NCI-H1930 (cell line): Measurements from ENCODE around the gene FNBP1L.

Experiments used
- DNase-seq, 2 experiments: peaks; one replicate each; lab custom pipeline; 2025; lab: John Stamatoyannopoulos, UW

The FNBP1L gene

DNA sequence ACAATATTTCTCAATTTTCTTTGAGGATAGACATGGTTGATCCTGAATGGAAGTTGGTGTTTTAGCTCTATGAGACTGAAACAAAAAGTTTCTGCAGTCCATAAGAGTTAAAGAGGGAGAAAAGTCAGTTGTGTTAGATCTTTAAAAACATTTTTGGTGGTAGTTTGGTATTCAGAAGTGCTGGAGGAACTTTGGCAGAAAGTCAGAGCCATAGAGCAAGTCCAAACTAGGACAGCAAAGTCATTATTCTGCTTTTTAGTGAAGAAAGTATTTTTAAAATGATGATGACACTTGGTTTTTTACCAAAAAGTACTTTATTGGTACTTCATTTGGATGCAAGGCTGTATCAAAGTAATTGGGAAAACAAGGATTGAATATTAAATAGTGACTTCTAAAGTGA lies 41.8 kb downstream of the FNBP1L start:
- no peak for DNase-seq

DNA sequence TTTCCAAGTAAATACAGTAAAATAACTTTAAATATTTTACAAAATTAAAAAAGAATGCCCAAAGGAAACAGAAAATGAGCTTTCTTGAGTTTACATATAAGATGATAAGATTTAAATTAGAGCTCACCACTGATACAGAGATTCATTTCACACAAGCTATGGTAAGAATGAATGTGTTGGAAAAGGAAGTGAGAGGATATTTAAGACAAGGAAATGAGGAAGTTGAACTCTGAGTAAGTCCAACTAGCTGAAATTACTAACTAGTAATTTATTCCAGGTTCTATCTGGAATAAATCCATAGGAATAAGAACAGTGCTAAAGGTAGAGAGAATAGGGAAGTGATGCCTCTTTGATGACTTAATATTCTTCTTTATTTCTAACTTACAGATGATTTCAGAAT lies 42.4 kb downstream of the FNBP1L start:
- no peak for DNase-seq

DNA sequence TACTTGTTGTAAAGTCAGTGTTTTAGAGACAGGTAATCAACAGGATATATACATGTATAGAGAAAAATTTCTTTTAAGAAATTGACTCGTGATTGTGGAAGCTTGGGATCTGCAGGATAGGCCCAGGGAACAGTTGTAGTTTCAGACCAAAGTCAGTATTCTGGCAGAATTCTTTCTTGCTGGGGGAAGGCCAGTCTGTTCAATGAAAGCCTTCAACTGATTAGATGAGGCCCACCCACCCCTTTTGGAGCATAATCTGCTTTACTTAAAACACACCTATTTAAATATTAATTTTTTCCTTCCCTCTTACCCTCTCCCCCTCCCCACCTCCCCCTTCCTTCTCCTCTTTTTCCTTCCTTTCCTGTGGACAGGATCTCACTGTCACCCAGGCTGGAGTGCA lies 48.0 kb downstream of the FNBP1L start:
- no peak for DNase-seq

DNA sequence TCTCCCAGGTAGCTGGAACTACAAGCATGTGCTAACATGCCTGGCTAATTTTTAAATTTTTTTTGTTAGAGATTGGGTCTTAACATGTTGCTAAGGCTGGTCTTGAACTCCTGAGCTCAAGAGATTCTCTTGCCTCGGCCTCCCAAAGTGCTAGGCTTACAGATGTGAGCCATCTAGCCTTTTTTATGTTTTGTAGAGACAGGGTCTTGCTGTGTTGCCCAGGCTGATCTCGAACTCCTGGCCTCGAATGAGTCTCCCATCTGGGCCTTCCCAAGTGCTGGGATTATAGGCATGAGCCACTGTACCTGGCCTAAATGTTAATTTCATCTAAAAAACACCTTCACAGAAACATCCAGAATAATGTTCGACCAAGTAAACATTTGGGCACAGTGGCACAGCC lies 48.6 kb downstream of the FNBP1L start:
- no peak for DNase-seq

DNA sequence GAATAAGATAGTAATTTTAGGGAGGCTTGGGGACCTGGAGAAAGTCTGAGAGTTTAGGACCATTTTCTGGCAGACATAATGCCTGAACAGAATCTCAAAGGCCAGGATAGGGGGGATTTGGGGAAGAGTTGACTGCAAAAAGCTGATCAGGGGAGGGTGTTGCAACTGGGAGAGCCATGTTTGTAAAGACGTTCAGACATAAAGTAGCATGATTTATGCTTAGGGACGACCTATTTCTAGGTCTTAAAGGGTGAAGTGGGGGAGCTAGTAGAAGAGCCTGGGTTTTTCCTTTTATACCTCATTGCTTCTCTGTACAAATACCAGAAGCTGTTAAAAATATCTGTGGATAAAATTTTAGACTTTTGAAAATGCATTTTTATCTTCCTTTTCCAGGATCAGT lies 51.2 kb downstream of the FNBP1L start:
- no peak for DNase-seq

DNA sequence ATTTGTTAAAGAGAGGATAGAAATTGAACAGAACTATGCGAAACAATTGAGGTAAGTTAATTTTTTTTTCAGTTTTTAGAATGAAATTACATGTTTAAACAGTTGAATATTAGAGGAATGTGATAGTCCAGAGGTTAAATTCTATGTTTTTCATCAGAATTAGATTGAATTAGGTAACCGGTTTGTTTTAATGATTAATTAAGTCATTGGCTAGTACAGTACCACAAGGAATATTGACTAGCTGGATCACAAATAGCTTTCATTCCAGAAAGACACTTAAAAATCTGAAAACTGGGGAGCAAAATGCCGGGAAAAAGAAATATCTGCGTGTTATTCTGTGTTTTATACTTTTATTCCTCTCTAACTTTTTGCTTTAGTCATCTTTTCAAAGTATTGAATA lies 51.6 kb downstream of the FNBP1L start:
- no peak for DNase-seq

DNA sequence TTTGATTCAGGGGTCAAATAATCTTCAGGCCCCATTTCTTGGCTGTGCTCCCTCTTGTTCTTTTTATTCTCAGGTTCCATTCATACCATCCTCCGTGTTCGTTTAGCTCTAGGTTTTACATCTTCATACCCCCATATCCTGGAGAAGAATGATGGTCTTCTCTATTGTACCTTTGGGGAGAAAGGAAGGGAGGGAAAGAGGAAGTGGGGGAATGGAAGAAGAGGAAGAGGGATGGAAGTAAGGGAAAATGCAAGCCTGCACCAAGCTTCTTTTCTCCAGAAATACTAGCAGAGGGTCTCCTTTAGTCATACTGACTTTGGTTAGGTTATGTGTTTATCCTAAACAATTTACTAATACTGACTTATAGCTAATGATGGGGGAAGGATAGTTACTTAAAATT lies 52.4 kb downstream of the FNBP1L start:
- no peak for DNase-seq

DNA sequence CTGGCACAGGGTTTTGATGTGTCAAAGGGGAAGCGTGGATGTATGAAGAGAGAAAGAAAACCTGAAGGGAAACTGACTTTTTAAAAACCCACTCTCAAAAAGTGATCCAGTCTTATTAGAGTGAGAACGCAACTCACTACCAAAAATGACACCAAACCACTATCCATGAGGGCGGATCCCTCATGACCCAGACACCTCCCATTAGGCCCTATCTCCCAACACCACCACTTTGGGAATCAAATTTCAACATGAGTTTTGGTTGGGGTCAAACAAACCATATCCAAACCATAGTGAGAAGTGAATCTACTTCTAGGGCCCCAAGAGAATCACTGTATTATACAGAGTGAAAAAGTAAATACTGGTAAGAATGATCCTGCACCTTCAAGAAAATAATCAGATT lies 53.5 kb downstream of the FNBP1L start:
- no peak for DNase-seq

DNA sequence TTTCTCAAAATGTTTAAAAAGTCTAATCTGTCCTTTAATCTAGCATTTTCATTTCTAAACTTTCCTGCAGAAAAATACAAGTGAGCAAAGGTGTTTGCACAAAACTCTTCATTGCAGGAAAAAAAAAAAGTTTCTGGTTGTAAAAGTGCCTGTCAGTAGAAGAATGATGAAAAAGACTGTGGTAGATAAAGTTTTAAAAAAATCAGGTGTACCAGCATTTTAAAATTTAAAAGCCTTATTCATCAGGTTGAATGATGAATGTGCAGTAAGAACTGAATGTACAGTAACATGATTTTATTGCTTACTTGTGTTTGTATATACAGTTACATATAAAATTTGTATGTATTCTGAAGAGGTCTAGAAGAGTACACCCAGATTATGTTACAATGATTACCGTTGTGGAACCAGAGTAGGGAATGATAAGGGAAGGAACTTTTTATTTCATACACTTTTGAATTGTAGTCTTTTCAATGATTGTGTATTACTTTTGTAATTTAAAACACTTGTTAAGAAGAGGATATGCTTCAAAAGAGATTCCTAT lies 54.0 kb downstream of the FNBP1L start:
- no peak for DNase-seq

DNA sequence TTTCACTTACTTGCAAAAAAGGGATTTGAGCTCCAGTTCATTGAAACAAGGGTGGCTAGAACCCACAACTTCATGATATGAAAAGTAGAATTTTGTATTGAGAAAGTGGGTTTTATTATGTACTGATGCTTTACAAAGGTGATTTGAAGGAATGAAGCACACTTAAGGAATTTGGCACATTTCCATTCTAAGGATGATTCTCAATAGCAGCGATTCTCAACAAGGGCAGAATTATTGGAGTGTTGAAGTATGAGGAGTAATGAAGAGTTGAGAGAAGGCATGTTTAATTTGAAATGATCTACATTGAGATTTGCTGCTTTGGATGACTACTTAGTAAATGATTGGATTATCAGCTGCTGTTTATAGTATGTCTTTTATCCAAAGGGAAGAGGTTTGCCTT lies 54.7 kb downstream of the FNBP1L start:
- DNase-seq: no peak

DNA sequence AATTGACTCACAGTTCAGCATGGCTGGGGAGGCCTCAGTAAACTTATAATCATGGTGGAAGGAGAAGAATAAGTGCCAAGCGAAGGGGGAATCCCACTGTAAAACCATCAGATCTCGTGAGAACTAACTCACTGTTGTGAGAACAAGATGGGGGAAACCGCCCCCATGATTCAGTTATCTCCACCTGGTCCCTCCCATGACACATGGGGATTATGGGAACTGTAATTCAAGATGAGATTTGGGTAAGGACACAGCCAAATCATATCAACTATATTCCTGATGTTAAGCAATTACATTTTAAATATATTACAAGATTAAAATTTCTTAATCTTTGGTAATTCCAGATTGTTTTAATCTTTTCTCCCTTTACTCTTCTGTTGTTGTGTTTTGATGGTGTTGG lies 55.2 kb downstream of the FNBP1L start:
- DNase-seq: no peak

DNA sequence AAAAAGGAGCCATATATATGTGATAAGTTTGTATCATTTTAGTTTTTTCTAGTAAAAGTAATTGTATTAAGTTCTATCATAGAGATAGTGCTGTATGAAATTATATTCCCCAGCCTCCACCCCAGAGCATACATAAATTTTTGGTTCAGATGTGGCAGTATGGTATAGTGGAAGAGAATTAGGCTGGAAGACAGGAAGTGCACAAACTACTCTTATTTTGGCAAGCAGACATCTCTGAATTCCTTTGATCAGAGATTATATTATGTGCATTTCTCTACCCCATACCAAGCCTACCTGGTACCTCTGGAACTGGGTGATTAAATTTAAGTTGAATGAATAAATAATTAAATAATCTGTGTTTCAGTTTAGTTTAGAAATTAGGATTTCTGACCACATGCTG lies 55.9 kb downstream of the FNBP1L start:
- no peak for DNase-seq

DNA sequence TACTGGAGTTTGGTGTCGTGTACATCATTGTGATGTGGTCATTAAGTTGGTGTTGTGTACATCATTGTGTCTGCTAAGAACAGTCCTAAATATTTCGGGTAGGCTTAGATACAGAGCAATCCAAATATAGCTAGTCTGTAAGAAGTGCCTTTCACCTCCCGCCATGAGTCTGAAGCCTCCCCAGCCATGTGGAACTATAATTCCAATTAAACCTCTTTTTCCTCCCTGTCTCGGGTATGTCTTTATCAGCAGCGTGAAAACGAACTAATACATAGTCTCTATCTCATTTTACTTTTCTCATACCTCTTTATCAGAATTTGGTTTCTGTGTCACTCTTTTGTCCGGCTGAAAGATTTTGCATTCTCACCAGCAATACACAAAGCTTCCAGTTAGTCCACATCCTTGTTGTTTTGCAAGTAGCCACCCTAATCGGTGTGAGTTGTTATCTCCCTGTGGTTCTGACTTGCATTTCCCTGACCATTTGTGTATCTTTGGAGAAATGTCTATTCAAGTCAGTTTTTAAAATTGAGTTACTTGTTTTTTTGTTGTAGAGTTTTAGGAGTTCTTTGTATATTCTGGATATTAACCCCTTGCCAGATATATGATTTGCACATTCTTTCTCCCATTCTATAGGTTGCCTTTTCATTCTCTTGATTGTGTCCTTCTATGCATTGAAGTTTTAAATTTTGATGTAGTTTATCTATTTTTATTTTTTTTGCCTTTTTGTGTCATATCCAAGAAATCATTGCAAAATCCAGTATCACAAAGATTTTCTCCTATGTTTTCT lies 56.5 kb downstream of the FNBP1L start:
- DNase-seq: no peak

DNA sequence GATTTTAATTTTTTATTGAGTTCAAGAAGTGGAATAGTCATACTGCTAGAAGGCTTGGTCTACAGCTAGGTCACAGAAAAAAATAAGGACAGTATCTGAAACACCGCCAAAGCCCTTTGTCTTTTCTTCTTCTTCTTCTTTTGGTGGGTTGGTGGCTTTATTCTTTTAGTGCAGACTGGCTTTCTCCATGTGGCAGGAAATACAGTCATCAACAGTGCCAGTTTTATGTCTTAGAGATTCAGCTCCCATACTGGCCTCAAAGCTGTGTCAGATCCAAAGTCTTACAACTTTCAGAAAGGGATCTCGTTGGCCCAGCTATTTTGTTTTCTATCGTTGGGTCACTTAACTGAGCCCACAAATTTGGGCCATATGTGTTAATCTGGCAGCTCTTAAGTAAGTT lies 58.2 kb downstream of the FNBP1L start:
- DNase-seq: no peak

DNA sequence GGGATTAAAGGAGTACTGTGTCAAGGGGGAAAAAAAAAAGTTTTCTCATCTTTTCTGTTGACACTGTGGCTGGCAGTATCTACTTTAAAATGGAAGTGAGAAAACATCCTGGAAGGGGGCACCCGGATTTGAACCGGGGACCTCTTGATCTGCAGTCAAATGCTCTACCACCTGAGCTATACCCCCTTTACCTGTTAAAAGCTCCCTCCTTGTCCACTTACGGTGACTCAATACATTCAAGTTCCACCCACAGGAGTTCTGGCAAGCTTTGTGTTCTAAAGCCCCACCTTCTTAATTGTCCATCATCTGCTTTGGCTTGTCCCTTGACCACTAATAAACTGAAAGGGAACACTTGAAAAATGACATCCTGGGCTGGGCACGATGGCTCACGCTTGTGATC lies 68.2 kb downstream of the FNBP1L start:
- no peak for DNase-seq

DNA sequence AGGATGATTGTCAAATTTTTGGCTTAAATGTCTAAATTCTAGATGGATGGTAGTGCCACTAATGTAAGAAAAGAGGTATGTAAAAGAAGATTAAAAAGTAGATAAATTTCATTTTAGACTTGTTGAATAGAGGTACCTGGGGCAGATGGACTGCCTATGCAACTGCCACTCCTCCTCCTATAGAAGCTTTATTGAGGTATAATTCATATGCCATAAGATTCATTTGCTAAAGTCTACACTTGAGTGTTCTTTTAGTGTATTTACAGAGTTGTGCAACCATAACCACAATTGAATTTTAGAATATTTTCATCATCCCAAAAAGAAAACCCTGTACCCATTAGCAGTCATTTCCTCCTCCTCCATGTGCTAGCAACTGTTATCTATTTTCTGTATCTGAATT lies 70.6 kb downstream of the FNBP1L start:
- no peak for DNase-seq

DNA sequence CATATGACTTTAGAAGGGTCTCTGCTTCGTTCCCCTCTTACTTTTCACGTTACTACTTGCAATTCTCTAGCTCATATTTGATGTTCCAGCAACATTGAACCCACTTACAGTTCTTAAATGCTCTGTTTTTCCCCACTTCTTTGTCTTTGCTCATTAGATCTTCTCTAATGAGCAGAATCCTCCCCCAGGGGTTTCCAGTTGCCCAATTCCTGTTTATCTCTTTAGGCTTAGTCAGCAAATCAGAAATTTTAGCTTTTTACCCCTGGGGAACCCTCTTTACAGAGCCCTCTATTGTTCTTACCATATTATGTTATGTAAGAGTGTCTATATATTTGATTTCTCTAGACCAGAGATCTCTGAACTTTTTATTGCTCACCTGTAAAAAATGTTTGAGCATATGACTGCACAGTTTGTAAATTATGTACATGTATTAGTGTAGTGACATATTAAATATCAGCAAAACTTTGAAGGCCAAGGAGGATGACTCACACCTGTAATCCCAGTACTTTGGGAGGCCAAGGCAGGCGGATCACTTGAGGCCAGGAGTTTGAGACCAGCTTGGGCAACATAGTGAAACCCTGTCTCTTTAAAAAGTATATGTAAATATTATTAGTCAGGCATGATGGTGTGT lies 71.4 kb downstream of the FNBP1L start:
- no peak for DNase-seq

DNA sequence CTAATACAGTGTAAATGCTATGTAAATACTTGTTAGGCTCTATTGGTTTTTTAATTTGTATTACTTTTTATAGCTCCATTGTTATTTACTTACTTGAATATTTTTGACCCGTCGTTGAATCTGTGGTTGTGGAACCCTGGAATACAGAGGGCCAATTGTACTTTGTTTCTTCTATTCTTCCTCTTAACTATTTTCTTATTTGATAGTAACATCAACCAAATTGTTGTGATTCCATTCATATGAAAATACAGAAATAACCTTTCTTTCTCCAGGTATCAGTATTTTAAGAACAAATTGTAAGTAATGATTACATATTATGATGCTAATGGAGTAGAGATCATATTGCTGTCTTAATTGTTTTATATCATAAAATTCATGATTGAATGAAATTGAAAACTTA lies 73.7 kb downstream of the FNBP1L start:
- DNase-seq: no peak

DNA sequence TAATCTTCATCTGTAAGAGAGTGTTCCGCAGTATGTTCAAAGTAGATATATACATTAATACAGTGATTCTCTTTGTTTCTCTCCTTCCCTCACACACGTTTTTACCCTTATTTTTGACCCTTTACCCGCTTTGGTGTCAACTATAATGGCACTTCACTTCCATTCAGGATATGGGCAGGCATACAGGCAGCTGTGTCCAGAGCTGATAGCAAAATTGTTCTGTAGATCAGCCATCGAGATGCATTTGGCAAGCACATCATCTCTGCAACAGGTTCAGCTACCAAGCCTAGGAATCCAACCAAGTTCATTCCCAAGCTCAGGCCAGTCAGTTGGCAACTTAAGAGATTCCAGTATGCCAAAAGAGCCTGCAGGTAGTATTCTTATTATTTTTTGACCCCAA lies 74.8 kb downstream of the FNBP1L start:
- no peak for DNase-seq

DNA sequence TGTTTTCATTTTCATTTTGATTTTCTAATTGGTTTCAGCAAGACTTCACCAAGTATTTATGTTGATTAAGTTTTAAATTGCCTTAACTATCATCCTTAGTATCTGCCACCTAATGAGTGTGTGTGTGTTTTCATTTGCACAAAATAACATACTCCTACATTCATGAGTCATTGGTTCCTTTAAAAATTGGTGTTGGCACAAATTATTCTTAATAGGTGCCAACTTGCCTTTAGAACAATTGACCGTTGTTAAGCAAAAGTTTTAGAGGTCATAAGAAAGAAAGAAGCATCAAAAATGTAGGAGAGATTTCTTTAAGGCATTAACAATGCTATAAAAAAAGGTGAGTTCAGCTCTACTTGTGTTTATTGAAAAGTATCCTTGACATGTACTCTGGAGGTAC lies 77.5 kb downstream of the FNBP1L start:
- no peak for DNase-seq

DNA sequence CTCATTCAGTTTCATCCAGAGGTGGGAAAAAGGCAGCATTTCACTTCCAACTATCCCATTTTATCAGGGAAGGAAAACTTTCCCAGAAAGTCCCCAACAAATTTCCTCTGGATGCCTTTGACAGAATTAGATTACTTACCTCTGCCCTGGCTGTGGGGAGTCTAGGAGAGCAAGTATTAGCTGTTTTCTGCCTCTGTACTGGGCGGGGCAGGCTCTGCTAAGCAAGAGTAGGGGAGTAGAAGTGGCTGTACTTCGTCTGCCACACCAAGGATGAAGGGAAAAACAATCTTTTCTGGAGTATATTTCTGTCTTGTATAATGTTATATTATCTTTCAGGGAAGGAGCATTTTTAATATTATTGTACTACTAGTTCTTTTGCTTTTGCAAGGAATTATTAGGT lies 78.5 kb downstream of the FNBP1L start:
- no peak for DNase-seq

DNA sequence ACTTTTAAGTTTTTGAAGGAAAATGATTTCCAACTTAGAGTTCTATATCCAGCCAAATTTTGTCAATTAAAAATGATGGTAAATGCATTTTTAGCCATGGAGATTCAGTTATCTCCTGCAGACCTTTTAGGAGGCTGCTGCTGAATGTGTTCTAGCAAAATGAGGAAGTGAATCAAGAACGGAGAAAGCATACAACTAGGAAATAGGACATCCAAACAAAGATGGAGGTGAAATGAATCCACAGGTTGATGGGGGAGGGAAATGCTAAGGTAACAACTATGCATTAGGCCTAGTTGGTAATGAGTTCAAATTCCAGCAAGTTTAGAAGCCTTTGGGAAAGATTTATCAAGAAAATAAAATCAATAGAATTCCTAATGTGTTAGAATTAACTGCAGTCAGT lies 80.5 kb downstream of the FNBP1L start:
- no peak for DNase-seq

DNA sequence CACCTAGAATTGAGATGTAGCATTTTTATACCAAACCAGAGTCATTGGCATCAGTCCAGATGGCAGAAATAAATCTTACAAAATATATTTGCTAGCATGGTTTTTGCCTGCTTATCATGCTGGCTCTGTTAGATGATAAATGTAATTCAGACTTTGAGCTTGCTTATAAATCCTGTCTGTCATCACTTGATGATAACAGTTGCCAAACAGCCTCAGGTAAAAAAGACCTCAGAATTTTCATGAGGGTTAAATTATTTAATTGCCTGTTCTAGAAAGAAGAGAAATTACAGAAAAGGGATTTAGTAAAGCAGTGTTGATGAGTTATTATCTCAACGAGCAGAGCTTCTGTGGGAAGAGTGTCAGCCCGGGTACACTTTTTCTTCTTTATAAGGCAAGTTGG lies 83.3 kb downstream of the FNBP1L start:
- no peak for DNase-seq
